Neural progenitor cell (in vitro differentiated cells): Measurements from ENCODE around the gene CD99L2.

Experiments used
- CTCF ChIP-seq: fragments of 200-600 bp; sonication (generic); IDR thresholded peaks from 2 replicates; pipeline ENCODE4 v1.5.1; 2017; ENCODE audit warnings: antibody characterized with exemption, mild to moderate bottlenecking
- EZH2phosphoT487 ChIP-seq: fragments of 200-600 bp; sonication (generic); IDR thresholded peaks from 2 replicates; pipeline ENCODE4 v1.6.1; 2017; ENCODE audit warnings: antibody characterized with exemption

DNA sequence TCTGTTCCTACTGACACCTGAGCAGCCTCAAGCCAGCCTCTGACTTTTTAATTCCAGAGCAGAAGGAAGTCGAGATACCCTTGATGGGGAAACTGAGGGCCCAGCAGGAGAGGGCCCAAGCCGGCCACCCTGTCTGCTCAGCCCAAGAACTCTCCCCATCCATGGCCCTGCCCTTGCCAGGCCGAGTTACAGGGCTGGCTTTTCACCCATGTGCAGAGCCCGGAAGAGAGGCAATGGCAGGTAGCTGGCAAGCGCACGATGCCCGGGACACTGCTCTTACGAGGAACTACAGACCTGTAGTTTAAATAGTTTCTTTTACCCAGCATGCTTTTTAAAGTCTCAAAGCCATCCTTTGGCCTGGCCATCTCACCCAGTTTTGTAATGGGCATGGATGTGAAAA lies 125.4 kb downstream of the CD99L2 start:
- TF ChIP-seq CTCF (no peak), EZH2phosphoT487 (no peak)
